Loucy (cell line): Measurements from ENCODE around the gene MOB1A.

ENCODE experiments used
- H2AFZ ChIP-seq: fragments of 200-600 bp; sonication (generic); 2 replicates; pipeline ENCODE4 v1.6.0; 2016; ENCODE audit warnings: antibody characterized with exemption, mild to moderate bottlenecking, low read length, moderate library complexity
- H3F3A ChIP-seq: fragments of 200-600 bp; 2 replicates; pipeline ENCODE4 v1.6.0; 2016; ENCODE audit warnings: antibody characterized with exemption, low read depth, mild to moderate bottlenecking
- H3K27me3 ChIP-seq: fragments of 200-600 bp; sonication (generic); 2 replicates; pipeline ENCODE4 v1.6.1; 2014; ENCODE audit warnings: low read length, mild to moderate bottlenecking; ENCODE audit not compliant: insufficient read depth, poor library complexity, severe bottlenecking
- H3K36me3 ChIP-seq: fragments of 200-600 bp; sonication (generic); 2 replicates; pipeline ENCODE4 v1.6.1; 2016; ENCODE audit warnings: low read length; ENCODE audit not compliant: insufficient read depth
- H3K4me1 ChIP-seq: fragments of 200-600 bp; sonication (generic); 2 replicates; pipeline ENCODE4 v1.5.1; 2014; ENCODE audit warnings: low read length, mild to moderate bottlenecking; ENCODE audit not compliant: insufficient read depth, poor library complexity, severe bottlenecking
- H3K4me2 ChIP-seq: fragments of 200-600 bp; sonication (generic); 2 replicates; pipeline ENCODE4 v1.6.0; 2014; ENCODE audit warnings: antibody characterized with exemption, low read length, low read depth, mild to moderate bottlenecking; ENCODE audit not compliant: poor library complexity, severe bottlenecking
- H3K4me3 ChIP-seq: fragments of 200-600 bp; sonication (generic); 2 replicates; pipeline ENCODE4 v1.5.1; 2014; ENCODE audit warnings: low read length, mild to moderate bottlenecking, mixed read lengths; ENCODE audit not compliant: poor library complexity, severe bottlenecking
- H3K79me2 ChIP-seq: fragments of 200-600 bp; sonication (generic); 2 replicates; pipeline ENCODE4 v1.6.1; 2014; ENCODE audit warnings: low read length; ENCODE audit not compliant: insufficient read depth
- H3K9ac ChIP-seq: fragments of 200-600 bp; sonication (generic); 2 replicates; pipeline ENCODE4 v1.6.0; 2014; ENCODE audit warnings: mild to moderate bottlenecking, low read depth, low read length, moderate library complexity; ENCODE audit not compliant: poor library complexity, severe bottlenecking
- H3K9me2 ChIP-seq: fragments of 200-600 bp; sonication (generic); replicated peaks from 2 replicates; pipeline ENCODE4 v1.6.1; 2016; ENCODE audit warnings: low read depth, low read length, mixed read lengths
- H3K9me3 ChIP-seq: fragments of 200-600 bp; sonication (generic); 2 replicates; pipeline ENCODE4 v1.6.1; 2014; ENCODE audit warnings: mild to moderate bottlenecking, antibody characterized with exemption, low read length, low read depth; ENCODE audit not compliant: insufficient read depth
- H4K20me1 ChIP-seq: fragments of 200-600 bp; sonication (generic); 2 replicates; pipeline ENCODE4 v1.6.0; 2014; ENCODE audit warnings: antibody characterized with exemption, low read length, mild to moderate bottlenecking; ENCODE audit not compliant: insufficient read depth, poor library complexity, severe bottlenecking
- EZH2phosphoT487 ChIP-seq: fragments of 200-600 bp; IDR thresholded peaks from 2 replicates; pipeline ENCODE4 v1.6.1; 2018; ENCODE audit warnings: antibody characterized with exemption, mild to moderate bottlenecking, moderate library complexity, borderline replicate concordance
- TF ChIP-seq, protein P1 (sequence below): fragments of 200-600 bp; sonication (generic); conservative IDR thresholded peaks from 2 replicates; pipeline ENCODE4 v1.5.1; 2014; ENCODE audit warnings: mild to moderate bottlenecking, antibody characterized with exemption, low read length

Gene MOB1A

DNA sequence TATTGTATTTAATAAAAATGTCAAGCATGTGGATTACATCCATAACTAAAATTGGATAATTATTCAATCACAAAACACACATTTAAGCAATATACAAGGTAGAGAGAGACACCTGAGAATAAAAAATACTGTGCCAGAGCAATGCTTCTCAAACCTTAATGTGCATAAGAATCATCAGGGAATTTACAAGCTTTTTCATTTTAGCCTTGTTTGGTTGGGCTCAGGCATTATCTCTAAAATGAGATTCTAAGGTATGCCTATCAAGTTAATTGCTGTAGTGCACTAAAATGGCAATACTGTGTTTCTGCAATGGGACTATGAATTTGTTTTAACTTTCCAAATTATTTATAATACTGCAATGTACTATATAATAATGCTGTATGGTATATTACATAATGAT, 983 bp downstream of the MOB1A start:
- Histone ChIP-seq H3K9me3 (0 out of 2 replicates have a peak, but pooled peaks cover 6% of the 10 kb centered on the region), H2AFZ (peak overlapping the region; percentile 71; the same call in 1 of the 2 replicates), H4K20me1 (peaks cover 48% of the 10 kb centered on the region), H3K27me3 (no peaks in the 10 kb centered on the region), H3K79me2 (peaks cover 59% of the 10 kb centered on the region), H3K9me2 (no peaks in the 10 kb centered on the region), H3K36me3 (no peaks in the 10 kb centered on the region; the same call in 1 of the 2 replicates), H3K4me1 (peaks cover 27% of the 10 kb centered on the region), H3F3A (no peaks in the 10 kb centered on the region), H3K4me3 (peak overlapping the region; percentile 92), H3K4me2 (peak overlapping the region; percentile 92), H3K9ac (peak overlapping the region; percentile 89)
- TF ChIP-seq, protein P1, sequence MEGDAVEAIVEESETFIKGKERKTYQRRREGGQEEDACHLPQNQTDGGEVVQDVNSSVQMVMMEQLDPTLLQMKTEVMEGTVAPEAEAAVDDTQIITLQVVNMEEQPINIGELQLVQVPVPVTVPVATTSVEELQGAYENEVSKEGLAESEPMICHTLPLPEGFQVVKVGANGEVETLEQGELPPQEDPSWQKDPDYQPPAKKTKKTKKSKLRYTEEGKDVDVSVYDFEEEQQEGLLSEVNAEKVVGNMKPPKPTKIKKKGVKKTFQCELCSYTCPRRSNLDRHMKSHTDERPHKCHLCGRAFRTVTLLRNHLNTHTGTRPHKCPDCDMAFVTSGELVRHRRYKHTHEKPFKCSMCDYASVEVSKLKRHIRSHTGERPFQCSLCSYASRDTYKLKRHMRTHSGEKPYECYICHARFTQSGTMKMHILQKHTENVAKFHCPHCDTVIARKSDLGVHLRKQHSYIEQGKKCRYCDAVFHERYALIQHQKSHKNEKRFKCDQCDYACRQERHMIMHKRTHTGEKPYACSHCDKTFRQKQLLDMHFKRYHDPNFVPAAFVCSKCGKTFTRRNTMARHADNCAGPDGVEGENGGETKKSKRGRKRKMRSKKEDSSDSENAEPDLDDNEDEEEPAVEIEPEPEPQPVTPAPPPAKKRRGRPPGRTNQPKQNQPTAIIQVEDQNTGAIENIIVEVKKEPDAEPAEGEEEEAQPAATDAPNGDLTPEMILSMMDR = no peak
- TF ChIP-seq EZH2phosphoT487 = no peak

DNA sequence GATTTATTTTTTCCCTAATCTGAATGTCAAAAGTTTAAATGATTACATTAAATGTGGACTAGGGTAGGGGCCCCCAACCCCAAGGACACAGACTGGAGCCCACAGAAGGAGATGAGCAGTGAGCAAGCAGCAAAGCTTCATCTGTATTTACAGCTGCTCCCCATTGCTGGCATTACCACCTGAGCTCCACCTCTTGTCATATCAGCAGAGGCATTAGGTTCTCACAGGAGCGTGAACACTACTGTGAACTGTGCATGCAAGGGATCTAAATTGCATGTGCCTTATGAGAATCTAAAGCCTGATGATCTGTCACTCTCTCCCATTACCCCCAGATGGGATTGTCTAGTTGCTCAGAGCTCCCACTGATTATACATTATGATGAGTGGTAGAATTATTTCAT, 3.8 kb downstream of the MOB1A start:
- H3K27me3 ChIP-seq = no peaks in the 10 kb centered on the region
- no peak overlapping the region for H3K9ac ChIP-seq
- no peak for TF ChIP-seq EZH2phosphoT487
- TF ChIP-seq, protein P1 = no peak
- peaks cover 35% of the 10 kb centered on the region for H3K4me1 ChIP-seq
- no peak overlapping the region for H2AFZ ChIP-seq
- peaks cover 82% of the 10 kb centered on the region for H3K79me2 ChIP-seq
- 0 out of 2 replicates have a peak, but pooled peaks cover 6% of the 10 kb centered on the region for H3K9me3 ChIP-seq
- peaks cover 66% of the 10 kb centered on the region for H4K20me1 ChIP-seq
- peak overlapping the region; percentile 92 for H3K4me3 ChIP-seq
- no peaks in the 10 kb centered on the region for H3F3A ChIP-seq
- no peaks in the 10 kb centered on the region for H3K9me2 ChIP-seq
- peaks cover 24% of the 10 kb centered on the region; the same call in 1 of the 2 replicates for H3K36me3 ChIP-seq
- H3K4me2 ChIP-seq = peak overlapping the region; percentile 92

DNA sequence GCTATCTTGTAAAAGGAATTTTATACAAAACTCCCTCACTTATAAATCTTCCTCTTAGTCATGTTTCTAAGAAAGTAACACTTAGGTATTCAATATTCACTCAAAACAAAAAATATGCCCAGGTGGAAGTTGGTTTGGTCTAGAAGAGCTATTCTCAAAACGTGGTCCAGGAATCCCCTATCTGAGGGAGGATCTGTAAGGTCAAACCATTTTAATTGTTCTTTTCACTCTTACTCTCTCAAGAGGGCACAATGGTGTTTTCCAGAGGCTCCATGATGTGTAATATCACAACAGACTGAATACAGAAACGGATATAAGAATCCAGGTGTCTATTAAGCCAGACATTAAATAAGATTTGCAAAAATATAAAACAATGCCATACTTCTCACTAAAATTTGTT, 9.9 kb downstream of the MOB1A start:
- H3K4me1 ChIP-seq = peaks cover 8% of the 10 kb centered on the region
- no peak overlapping the region for H3K4me3 ChIP-seq
- H3K9ac ChIP-seq = no peak overlapping the region
- peaks cover 91% of the 10 kb centered on the region for H3K79me2 ChIP-seq
- H2AFZ ChIP-seq = no peak overlapping the region
- no peak overlapping the region for H3K4me2 ChIP-seq
- H3K9me2 ChIP-seq = no peaks in the 10 kb centered on the region
- TF ChIP-seq, protein P1 = no peak
- TF ChIP-seq EZH2phosphoT487 = no peak
- peaks cover 8% of the 10 kb centered on the region for H3K9me3 ChIP-seq
- H3F3A ChIP-seq = 0 out of 2 replicates have a peak, but pooled peaks cover 3% of the 10 kb centered on the region
- peaks cover 64% of the 10 kb centered on the region for H4K20me1 ChIP-seq
- H3K27me3 ChIP-seq = no peaks in the 10 kb centered on the region
- peaks cover 82% of the 10 kb centered on the region for H3K36me3 ChIP-seq
